ENCODE measurements around the gene BICDL1.
"Not testable (repeated sequence)": the region's sequence is repeated elsewhere in the genome, so short reads cannot be mapped to it uniquely, and the experiment has no call there.

- not testable (repeated sequence) for TF ChIP-seq CTCF (tag by site-specific recombination; IDR thresholded peaks at IDR 0.05); ZNF366 (tag by site-specific recombination; conservative IDR thresholded peaks at IDR 0.05); ZNF530 (tag by site-specific recombination; IDR thresholded peaks at IDR 0.05; ENCODE audit: low read depth); ZNF792 (tag by site-specific recombination; IDR thresholded peaks at IDR 0.05); TRIM28 (IDR thresholded peaks at IDR 0.05; ENCODE audit: borderline replicate concordance, low read length)
Measured at GRCh38 chr12:119980702-119981101, 8.3 kb upstream of the BICDL1 start.
